HG03354 (cell line): Measurements from ENCODE around the gene DUSP10.

Experiments used
- ATAC-seq: cut with Tn5 transposase; IDR thresholded peaks from one replicate; pipeline ENCODE4 v1.9.1; 2021; ENCODE audit warnings: mild to moderate bottlenecking; ENCODE audit not compliant: unreplicated experiment, poor library complexity, severe bottlenecking

DUSP10 gene

GRCh38 chr1:221739018-221739676 lies 2.7 kb downstream of the DUSP10 start:
- no peak for ATAC-seq

GRCh38 chr1:221736714-221737113 lies 5.2 kb downstream of the DUSP10 start:
- no peak for ATAC-seq

DNA sequence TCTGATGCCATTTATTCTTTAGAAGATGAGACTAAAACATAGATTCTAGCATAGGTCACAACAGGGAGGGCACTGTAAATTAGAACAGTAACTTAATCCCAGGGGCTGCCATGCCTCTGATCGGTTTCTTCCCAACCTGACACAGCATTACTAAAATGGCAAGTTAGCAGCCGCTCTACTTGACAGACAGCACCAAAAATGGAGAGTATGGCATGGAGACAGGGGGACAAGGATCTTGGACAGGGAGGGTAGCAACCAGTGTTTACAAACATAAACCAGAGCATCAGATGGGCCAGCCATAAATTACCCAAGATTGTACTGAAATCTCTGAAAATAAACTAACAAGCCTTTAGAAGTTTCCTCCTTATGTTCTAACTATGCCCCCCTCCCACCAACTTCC lies 5.9 kb downstream of the DUSP10 start:
- no peak for ATAC-seq

- ATAC-seq = peak; percentile 46
Observed at GRCh38 chr1:221734187-221734586, 7.7 kb downstream of the DUSP10 start.

DNA sequence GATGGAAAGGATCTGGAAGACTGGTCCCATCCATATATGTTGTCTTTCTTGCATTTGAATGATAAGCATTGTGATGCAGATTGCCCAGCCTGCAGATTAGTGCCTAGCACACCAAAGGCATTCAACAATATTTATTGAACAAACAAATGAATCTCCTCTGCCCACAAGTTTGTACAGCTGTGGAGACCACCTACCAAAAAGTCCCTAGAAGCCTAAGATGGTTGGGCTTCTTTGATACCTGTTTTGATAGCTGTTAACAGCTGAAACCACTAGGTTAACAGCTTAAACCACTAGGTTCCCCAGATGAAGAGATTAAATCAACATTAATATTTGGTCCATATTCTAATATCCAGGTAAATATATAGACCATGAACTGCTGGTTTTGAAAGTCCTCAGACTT lies 9.8 kb downstream of the DUSP10 start:
- ATAC-seq = no peak

DNA sequence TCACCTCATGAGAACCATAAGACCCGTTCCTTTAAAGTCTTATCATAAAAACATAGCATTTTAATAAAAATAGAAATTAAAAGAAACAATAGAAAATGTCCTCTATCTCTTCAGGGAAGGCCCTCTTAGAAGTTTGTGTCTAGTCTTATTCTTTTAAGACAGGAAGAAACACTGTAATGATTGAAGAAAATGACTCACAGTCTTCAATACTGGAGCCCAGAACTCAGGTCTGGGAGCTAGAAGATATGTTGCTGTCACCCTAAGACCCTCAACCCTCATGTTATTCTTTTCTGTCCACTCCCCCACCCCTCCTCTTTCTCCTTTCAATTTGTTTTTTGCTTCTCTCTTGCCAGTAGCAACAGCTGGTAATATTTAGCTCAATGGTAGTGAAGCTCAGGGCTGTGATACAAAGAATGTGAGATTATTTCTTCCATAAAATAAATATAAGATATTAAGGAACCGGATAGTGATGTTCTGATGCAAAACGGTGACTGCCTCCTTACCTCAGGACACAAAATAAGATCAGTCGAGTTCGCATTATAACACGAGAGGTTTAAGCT lies 12.0 kb downstream of the DUSP10 start:
- no peak for ATAC-seq

DNA sequence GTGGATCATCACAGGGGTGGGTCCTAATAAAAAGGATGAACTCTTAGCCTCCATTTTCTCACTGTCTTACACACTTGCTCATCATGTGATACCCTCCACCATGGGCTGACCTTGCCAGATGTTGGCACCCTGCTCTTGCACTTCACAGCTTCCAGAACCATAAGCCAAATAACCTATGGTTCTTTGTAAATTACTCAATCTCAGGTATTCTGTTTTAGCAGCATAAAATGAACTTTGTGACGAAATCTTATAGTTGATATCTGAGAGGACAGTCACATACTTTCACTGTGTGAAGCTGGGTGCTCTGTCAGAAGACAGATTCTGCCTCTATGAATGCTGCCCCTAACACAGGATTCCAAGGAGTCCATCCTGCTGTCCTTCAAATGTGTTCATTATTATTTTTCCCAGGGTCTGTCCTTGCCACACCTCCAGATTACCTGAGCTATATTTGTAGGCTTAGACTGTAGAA lies 13.8 kb downstream of the DUSP10 start:
- ATAC-seq = no peak

- no peak for ATAC-seq
Observed at GRCh38 chr1:221727146-221728036, 14.5 kb downstream of the DUSP10 start.

GRCh38 chr1:221725735-221726672 lies 15.9 kb downstream of the DUSP10 start:
- ATAC-seq = peak; percentile 80

DNA sequence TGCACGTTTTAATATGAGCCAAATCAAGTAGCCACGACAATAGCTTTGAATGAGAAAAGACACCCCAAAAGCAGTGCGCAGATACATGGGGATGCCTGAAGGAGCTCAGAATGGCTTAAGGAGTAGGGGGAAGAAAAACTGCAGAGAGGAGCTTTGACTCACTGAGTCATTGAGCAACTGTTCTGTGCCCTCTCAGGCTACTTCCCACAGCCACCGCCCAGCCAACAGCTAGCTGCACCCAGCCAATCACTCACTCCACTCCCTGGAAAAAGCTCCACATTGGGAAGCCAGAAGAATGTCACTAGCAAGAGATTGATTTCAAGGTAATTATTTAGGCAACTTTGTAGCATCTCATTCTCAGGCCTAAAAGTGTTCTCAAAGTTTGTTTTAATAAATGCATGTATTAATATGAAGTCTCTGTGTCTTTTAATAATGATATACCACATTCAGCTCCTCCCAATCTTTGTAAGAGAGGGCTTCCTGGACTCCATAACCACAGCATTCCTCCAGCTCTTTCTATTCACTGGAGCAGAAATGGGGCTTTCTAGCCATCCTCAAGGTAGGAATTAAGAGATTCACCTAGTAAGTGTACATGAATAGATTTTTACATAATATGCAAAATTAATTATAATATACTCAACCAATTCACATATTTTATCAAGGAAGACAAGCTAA lies 16.8 kb downstream of the DUSP10 start:
- no peak for ATAC-seq

- ATAC-seq = no peak
Observed at GRCh38 chr1:221723848-221724236, 18.0 kb downstream of the DUSP10 start.

DNA sequence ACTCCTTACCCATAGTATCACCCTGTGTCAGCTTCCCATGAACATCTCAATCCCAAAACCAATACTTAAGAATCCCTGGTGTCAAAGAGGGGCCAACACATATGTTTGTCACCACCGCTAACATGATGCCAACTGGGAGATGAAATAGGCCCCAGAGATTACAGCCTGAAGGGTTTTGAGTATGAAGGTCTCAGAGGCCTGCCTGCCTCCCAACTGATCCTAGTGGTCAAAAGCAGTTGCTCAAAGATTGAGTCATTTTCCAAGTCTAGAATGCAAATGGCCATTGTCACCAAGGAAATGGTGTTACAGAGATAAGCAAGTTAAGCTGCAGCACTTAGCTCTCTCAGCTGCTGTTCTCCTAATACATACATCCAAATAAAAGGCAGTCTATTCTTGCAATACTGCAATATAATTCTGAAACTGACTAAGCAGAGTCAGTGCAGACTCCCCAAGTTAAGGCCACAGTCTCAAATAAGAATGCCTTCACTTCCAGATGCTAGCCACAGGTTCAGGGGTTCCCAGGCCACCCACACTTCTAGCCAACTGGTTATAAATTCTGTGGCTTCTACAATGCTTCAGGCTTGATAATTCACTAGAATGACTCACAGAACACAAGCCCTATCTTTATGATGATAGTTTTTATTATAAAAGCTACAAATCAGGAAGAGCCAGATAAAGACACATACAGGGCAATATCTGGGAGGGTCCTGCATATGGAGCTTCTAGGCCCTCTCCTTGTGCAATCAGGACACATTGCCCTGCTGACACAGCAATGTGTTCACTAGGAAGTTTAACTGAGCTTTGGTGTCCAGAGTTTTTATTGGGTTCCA lies 18.7 kb downstream of the DUSP10 start:
- no peak for ATAC-seq

DNA sequence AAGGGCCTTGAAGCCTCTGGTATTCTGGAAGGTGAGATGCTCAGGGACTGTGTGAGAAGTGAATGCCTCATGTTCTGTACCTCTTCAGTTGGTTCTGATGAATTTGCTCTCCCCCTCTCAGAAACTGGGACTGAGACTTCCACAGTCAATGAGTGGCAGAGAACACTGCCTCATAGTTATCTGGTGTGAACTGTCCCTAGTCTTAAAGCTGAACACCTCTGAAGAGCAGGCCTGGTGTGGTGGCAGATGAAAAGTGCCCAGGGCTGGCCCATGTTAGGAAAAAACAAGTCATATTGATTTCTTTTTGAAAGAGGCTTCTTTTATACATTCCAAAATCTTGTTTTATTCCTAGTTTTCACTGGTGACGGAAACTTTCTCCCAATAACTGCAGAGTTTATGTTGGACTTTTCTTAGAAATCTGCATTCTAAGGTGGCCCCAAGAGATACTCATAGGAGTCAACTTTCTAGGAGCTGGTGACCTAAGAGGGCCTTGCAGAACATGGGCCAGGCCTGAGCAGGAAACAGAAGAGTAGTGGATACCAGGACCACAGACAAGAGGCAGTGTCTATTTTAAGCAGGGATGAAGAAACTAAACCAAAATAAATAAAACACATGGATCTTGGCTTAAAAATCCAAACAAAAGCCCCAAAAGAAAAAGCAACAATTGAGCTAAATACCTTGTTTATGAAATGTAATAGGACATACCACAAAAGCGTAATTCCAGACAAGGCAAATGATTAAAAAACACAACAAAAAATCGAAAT lies 19.5 kb downstream of the DUSP10 start:
- no peak for ATAC-seq

DNA sequence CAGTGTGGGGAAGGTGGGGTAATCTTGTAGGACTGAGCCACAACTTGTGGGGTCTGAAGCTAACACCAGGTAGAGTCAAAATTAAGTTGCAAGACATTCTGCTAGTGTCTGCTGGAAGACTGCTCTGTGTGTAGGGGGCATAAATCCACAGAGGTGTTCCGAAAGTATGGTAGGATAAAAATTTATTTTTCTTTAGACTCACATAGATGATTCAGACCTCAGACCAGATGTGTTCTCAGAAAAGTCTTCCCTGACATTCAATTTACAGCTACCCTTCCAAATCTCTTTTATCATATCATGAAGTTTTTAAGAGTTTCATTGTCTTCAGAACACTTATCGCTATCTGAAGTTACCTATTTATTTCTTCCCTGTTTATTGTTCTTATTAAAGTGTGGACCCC lies 21.3 kb downstream of the DUSP10 start:
- no peak for ATAC-seq

- no peak for ATAC-seq
Observed at GRCh38 chr1:221719987-221720386, 21.9 kb downstream of the DUSP10 start.

DNA sequence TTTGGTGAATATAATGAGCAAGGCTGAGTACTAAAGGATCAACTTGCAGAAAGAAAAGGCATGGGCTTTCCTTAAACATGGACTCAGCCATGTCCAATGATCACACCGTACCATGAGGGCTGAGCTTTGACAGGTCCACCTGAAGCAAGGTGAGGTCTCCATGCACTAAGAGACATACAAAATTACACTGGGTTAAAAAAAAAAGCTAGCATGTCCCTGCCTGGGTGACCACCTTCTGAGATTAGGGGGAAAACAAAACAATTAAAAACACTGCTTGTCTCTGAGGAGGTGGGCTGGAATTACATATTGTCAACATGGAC lies 22.7 kb downstream of the DUSP10 start:
- ATAC-seq = no peak

- ATAC-seq = no peak
Observed at GRCh38 chr1:221718381-221719277, 23.3 kb downstream of the DUSP10 start.
